Measurements from ENCODE around the gene MYO1F. TPM values are rescaled to one million over a fixed set of nuclear protein-coding genes. Genes with fewer than 3 reads are reported as not detected.
"Not testable (repeated sequence)": the region's sequence is repeated elsewhere in the genome, so short reads cannot be mapped to it uniquely, and the experiment has no call there.

Gene MYO1F
- total RNA-seq, 1 donor from 2014 or later = 0.33 TPM

GRCh38 chr19:8576273-8576993 is 809 bp downstream of the MYO1F start:
- DNase-seq (ENCODE audit: low read depth, low spot score) = no peak
- Mint-ChIP-seq H3K27ac (ENCODE audit: unreplicated experiment) (no peak overlapping the region), H3K4me1 (peaks cover 15% of the 10 kb centered on the region), H3K4me3 (no peak overlapping the region), H3K9me3 (no peaks in the 10 kb centered on the region), H3K27me3 (ENCODE audit: low read depth) (peaks cover 35% of the 10 kb centered on the region), H3K36me3 (ENCODE audit: low read depth) (no peaks in the 10 kb centered on the region)
- TF ChIP-seq CTCF (conservative IDR thresholded peaks at IDR 0.05) = no peak

DNA sequence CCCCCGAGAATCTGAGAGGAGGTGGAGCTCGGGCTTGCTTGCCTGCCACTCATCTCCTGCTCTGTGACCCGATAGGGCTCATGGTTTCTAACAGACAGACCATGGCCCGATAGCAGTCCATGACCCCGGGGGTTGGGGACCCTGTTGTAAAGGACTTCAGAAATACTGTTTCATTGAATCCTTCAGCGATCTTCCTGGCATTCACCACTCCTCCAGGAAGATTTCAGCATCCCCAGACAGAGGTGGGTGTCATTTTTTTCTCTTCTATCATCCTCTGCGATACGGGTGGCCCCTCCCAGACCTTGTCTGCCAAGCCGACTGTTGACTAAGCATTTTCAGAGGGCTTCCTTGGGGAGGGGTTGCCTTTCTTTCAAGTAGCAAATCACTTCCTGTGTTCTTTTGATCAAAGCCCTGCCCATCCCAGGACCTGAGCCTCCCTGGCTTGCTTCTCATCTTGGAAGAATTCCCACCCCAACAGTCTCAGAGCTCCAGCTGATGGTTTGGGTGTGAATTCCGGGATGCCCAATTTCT is 1.7 kb downstream of the MYO1F start:
- H3K4me3 Mint-ChIP-seq = no peak overlapping the region
- H3K4me1 Mint-ChIP-seq = peaks cover 15% of the 10 kb centered on the region
- H3K27me3 Mint-ChIP-seq (ENCODE audit: low read depth) = peaks cover 35% of the 10 kb centered on the region
- no peak for DNase-seq (ENCODE audit: low read depth, low spot score)
- no peaks in the 10 kb centered on the region for H3K36me3 Mint-ChIP-seq (ENCODE audit: low read depth)
- no peak overlapping the region for H3K27ac Mint-ChIP-seq (ENCODE audit: unreplicated experiment)
- TF ChIP-seq CTCF (conservative IDR thresholded peaks at IDR 0.05) = no peak
- H3K9me3 Mint-ChIP-seq = no peaks in the 10 kb centered on the region

GRCh38 chr19:8574619-8574922 is 2.7 kb downstream of the MYO1F start:
- DNase-seq (ENCODE audit: low read depth, low spot score); H3K9me3 Mint-ChIP-seq; H3K27ac Mint-ChIP-seq (ENCODE audit: unreplicated experiment); H3K36me3 Mint-ChIP-seq (ENCODE audit: low read depth); H3K4me3 Mint-ChIP-seq: not testable (repeated sequence)
- Mint-ChIP-seq H3K4me1 (peaks cover 15% of the 10 kb centered on the region), H3K27me3 (ENCODE audit: low read depth) (peaks cover 35% of the 10 kb centered on the region)

DNA sequence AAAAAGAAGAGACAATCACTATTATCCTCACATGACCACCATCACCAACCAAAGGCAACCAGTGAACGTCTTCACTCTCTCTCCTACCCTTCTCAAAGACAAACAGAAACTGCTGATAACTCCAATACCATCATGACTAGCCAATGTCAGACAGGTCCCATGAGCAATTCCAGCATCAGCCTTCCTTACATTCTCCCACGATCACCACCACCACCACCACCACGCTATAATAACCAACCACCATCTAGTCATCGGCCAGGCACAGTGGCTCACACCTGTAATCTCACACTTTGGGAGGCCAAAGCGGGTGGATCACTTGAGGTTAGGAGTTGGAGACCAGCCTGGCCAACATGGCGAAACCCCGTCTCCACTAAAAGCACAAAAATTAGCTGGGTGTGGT is 3.9 kb downstream of the MYO1F start:
- H3K4me1 Mint-ChIP-seq = peaks cover 11% of the 10 kb centered on the region
- no peak for TF ChIP-seq CTCF (conservative IDR thresholded peaks at IDR 0.05)
- H3K27me3 Mint-ChIP-seq (ENCODE audit: low read depth) = peaks cover 23% of the 10 kb centered on the region
- H3K27ac Mint-ChIP-seq (ENCODE audit: unreplicated experiment) = no peak overlapping the region
- no peaks in the 10 kb centered on the region for H3K9me3 Mint-ChIP-seq
- DNase-seq (ENCODE audit: low read depth, low spot score) = no peak
- no peak overlapping the region for H3K4me3 Mint-ChIP-seq
- no peaks in the 10 kb centered on the region for H3K36me3 Mint-ChIP-seq (ENCODE audit: low read depth)

- H3K9me3 Mint-ChIP-seq = no peaks in the 10 kb centered on the region
- no peak for TF ChIP-seq CTCF (conservative IDR thresholded peaks at IDR 0.05)
- peaks cover 11% of the 10 kb centered on the region for H3K27me3 Mint-ChIP-seq (ENCODE audit: low read depth)
- H3K4me1 Mint-ChIP-seq = peaks cover 5% of the 10 kb centered on the region
- H3K27ac Mint-ChIP-seq (ENCODE audit: unreplicated experiment) = no peak overlapping the region
- DNase-seq (ENCODE audit: low read depth, low spot score) = no peak
- H3K4me3 Mint-ChIP-seq = no peak overlapping the region
- no peaks in the 10 kb centered on the region for H3K36me3 Mint-ChIP-seq (ENCODE audit: low read depth)
Measured at GRCh38 chr19:8571006-8571411, 6.2 kb downstream of the MYO1F start.

DNA sequence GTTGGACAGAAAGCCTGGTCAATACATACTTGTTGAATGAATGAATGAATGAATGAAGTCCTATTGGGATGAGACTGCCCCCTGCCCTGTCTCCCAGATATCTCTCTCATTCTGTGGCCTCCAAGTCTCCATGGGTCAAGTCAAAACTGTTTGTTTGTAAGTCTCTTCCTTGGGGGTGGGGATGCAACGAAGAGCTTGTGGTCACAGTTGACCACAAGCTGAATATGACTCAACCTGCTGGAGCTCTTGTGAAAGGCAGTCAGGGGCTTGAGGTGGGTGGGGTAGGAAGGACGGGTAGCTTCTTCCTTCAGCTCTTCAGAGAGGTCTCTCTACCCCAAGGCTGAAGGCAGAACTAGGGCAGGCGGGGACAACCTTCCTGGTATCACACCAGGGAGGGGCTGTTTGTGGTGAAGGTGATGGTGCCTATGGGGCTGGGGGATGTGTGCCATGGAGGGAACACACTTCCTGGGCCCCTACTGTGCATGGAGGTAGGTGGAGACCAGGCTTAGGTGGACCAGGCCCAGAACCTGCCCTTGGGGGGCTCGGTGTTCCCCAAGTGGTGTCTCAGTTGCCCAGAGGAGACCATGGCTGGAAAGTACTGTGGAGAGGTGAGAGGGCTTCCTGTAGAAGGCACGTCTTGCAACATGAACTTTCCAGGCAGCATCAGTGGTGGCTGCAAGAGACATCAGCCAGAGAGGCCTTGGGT is 8.0 kb downstream of the MYO1F start:
- Mint-ChIP-seq H3K27ac (ENCODE audit: unreplicated experiment) (no peak overlapping the region), H3K36me3 (ENCODE audit: low read depth) (no peaks in the 10 kb centered on the region), H3K4me3 (no peak overlapping the region), H3K27me3 (ENCODE audit: low read depth) (peaks cover 6% of the 10 kb centered on the region), H3K4me1 (no peaks in the 10 kb centered on the region), H3K9me3 (no peaks in the 10 kb centered on the region)
- TF ChIP-seq CTCF (conservative IDR thresholded peaks at IDR 0.05) = no peak
- no peak for DNase-seq (ENCODE audit: low read depth, low spot score)
